Upper lobe of right lung (tissue), 1 donor: Measurements from ENCODE around the gene CAVIN3. TPM values are rescaled to one million over a fixed set of nuclear protein-coding genes. Genes with fewer than 3 reads are reported as not detected.

Experiments
- ATAC-seq: fragments of 200-7000 bp; cut with Tn5 transposase; one replicate; pipeline ENCODE4 v1.9.1; 2020; ENCODE audit warnings: mild to moderate bottlenecking, moderate library complexity
- DNase-seq: peaks from one replicate; pipeline ENCODE4 v3.0.0-alpha.2; 2020
- H3K27ac ChIP-seq: fragments of 200-600 bp; one replicate; pipeline ENCODE4 v1.8.0; 2022
- H3K27me3 ChIP-seq: fragments of 200-600 bp; one replicate; pipeline ENCODE4 v1.8.0; 2022; ENCODE audit warnings: mild to moderate bottlenecking
- H3K36me3 ChIP-seq: fragments of 200-600 bp; one replicate; pipeline ENCODE4 v1.8.0; 2022
- H3K4me1 ChIP-seq: fragments of 200-600 bp; one replicate; pipeline ENCODE4 v1.8.0; 2022
- H3K4me3 ChIP-seq: fragments of 200-600 bp; one replicate; pipeline ENCODE4 v1.8.0; 2022; ENCODE audit warnings: mild to moderate bottlenecking
- H3K9me3 ChIP-seq: fragments of 200-600 bp; one replicate; pipeline ENCODE4 v1.8.0; 2022
- CTCF ChIP-seq: fragments of 200-600 bp; IDR thresholded peaks from one replicate; pipeline ENCODE4 v1.8.0; 2022; ENCODE audit warnings: antibody characterized with exemption
- intact Hi-C: fragments of 100-400 bp; cut with DNase I; formaldehyde crosslinking; loops from one replicate; pipeline ENCODE4 v1.11.0; 2022
- long read RNA-seq: library from polyadenylated mRNA; unstranded; transcript quantifications from one replicate; pipeline ENCODE4 v2.0.0, GENCODE V29; 2021
- total RNA-seq: library from RNA; stranded (reverse); fragmentation: NEBNext Ultra II Directional; extraction: Animal tissue kit (Norgen Biotek cat#: 25700); gene quantifications from one replicate; pipeline ENCODE4 v1.2.1, GENCODE V29; 2021
- donor health status: DM: no; HTN: yes; CAD: no; lungs with severe emphysema.

The CAVIN3 gene
- 48.8 TPM for total RNA-seq
- long read RNA-seq, transcript CAVIN3-201 (2 exons, 1,174 nt) = major isoform, 58 of 68 reads
- long read RNA-seq, partial matches to known transcripts = 0 of 68 reads
- long read RNA-seq, other reads (novel, unspliced or antisense) = 9 of 68 reads

DNA sequence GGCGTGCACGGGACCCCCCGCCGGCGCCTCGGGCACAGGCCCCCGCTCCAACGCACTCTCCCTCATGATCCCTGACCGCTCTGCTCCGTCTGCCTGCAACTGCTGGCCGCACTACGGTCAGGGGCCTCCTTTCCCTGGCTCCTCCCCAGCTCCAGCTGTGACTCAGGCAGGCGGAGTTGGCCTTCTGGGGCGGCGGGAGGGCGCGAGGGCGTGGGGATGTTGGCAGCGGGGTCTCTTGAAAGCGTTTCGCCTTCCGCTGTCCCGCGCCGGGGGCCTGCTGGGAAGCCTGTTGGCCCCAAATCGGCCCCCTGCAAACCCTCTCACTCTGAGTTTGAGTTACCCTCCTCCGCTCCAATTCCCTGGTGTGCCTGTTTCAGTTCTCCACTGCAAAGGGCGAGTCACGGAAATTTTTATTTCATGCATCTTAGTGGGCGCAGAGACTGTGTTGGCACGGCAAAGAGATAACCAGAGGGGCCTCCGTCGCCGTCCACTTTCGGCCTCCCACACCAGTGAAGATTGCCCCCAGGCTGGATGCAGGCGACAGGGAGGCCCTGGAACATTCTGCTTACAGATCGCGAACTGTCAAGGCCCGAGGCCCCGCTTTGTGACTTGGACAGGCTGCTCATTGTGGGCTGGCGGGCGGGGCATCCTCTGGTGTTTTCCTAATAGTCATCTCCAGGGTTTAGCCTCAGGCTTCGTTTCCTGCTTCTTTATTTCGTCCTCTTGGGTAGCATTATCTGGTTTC lies at the start of gene CAVIN3:
CAVIN3 (minus strand) TSS at position 91 of the 745 bp plus-strand sequence; CDS start at position 66, 25 bp downstream.
- no peak for TF ChIP-seq CTCF
- H3K27me3 ChIP-seq = no peaks in the 10 kb centered on the region
- DNase-seq (peak; percentile 86), ATAC-seq (peak; percentile 77)
- peak within 1 kb of the TSS; percentile 73 for H3K4me3 ChIP-seq
- no peaks in the 10 kb centered on the region for H3K9me3 ChIP-seq
- H3K36me3 ChIP-seq = no peaks in the 10 kb centered on the region
- peak within 1 kb of the TSS; percentile 98 for H3K27ac ChIP-seq
- peaks cover 24% of the 10 kb centered on the region for H3K4me1 ChIP-seq
- intact Hi-C loops = no loop called here

GRCh38 chr11:6365659-6366058 lies 45.4 kb upstream of the CAVIN3 start:
- no peak overlapping the region for H3K27ac ChIP-seq
- intact Hi-C loops = no loop called here

GRCh38 chr11:6362873-6363678 lies 42.8 kb upstream of the CAVIN3 start:
- H3K36me3 ChIP-seq = no peaks in the 10 kb centered on the region
- ATAC-seq (peak; percentile 98), DNase-seq (peak; percentile 87)
- H3K4me3 ChIP-seq = no peak overlapping the region
- H3K4me1 ChIP-seq = no peaks in the 10 kb centered on the region
- no peak overlapping the region for H3K27ac ChIP-seq
- H3K27me3 ChIP-seq = no peaks in the 10 kb centered on the region
- no peaks in the 10 kb centered on the region for H3K9me3 ChIP-seq
- TF ChIP-seq CTCF = peak; percentile 91
- intact Hi-C loops = no loop called here

More at GRCh38 chr11:6365659-6366058, 45.4 kb upstream of the CAVIN3 start:
- H3K4me3 ChIP-seq = no peak overlapping the region
- H3K4me1 ChIP-seq = no peaks in the 10 kb centered on the region
- no peaks in the 10 kb centered on the region for H3K27me3 ChIP-seq
- no peak for DNase-seq
- TF ChIP-seq CTCF = no peak
- H3K9me3 ChIP-seq = no peaks in the 10 kb centered on the region
- H3K36me3 ChIP-seq = no peaks in the 10 kb centered on the region
- no peak for ATAC-seq

DNA sequence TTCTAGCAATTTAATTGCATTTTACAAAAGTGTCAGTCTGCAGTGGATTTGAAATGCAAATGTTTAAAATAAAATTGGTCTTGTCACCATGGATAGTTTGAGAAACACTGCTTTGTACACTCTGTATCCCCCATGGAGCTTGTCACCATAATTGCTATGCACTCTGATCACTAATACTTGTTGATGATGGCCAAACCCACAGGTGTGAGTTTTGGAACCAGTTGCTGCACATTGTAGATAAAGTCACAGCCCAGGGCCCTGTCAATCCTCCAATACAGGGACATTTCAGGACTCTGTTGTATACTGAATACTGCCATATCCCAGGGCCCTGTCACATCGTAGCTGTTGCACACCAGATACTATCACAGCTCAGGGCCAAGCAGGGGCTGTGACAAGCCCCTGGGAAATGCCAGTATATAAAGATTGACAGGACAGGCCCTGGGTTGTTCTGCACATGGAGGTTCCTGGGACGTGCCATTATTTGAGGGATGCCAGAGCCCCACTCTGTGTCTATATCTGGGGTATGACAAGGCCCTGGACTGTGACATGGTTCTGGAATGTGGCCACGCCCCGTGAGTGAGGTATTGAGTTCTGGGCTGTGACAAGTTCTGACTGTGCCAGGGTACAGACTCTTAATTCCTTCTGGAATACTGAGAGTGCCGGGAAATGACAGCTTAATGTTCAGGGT lies 42.0 kb upstream of the CAVIN3 start:
- Histone ChIP-seq H3K4me3 (no peak overlapping the region), H3K9me3 (no peaks in the 10 kb centered on the region), H3K27me3 (no peaks in the 10 kb centered on the region), H3K36me3 (no peaks in the 10 kb centered on the region), H3K4me1 (peaks cover 2% of the 10 kb centered on the region), H3K27ac (no peak overlapping the region)
- TF ChIP-seq CTCF = no peak
- ATAC-seq (peak; percentile 74), DNase-seq (peak; percentile 66)
- intact Hi-C loops = no loop called here

GRCh38 chr11:6360183-6360582 lies 39.9 kb upstream of the CAVIN3 start:
- peaks cover 15% of the 10 kb centered on the region for H3K4me1 ChIP-seq
- H3K9me3 ChIP-seq = no peaks in the 10 kb centered on the region
- H3K27ac ChIP-seq = no peak overlapping the region
- DNase-seq = no peak
- intact Hi-C loops = no loop called here
- no peak overlapping the region for H3K4me3 ChIP-seq
- no peak for ATAC-seq
- no peaks in the 10 kb centered on the region for H3K27me3 ChIP-seq
- no peak for TF ChIP-seq CTCF
- H3K36me3 ChIP-seq = no peaks in the 10 kb centered on the region
